Stimulated activated CD8-positive, alpha-beta memory T cell treated with anti-CD3 and anti-CD28 coated beads, Interleukin-15, amount 100 ng/mL, for 1 hour (primary cell): ENCODE results near the gene NTM.
"Not testable (repeated sequence)": the region's sequence is repeated elsewhere in the genome, so short reads cannot be mapped to it uniquely, and the experiment has no call there.

Experiments
- DNase-seq: peaks from one replicate; pipeline ENCODE4 v3.0.0-alpha.2; 2020; ENCODE audit warnings: low read depth

NTM gene

DNA sequence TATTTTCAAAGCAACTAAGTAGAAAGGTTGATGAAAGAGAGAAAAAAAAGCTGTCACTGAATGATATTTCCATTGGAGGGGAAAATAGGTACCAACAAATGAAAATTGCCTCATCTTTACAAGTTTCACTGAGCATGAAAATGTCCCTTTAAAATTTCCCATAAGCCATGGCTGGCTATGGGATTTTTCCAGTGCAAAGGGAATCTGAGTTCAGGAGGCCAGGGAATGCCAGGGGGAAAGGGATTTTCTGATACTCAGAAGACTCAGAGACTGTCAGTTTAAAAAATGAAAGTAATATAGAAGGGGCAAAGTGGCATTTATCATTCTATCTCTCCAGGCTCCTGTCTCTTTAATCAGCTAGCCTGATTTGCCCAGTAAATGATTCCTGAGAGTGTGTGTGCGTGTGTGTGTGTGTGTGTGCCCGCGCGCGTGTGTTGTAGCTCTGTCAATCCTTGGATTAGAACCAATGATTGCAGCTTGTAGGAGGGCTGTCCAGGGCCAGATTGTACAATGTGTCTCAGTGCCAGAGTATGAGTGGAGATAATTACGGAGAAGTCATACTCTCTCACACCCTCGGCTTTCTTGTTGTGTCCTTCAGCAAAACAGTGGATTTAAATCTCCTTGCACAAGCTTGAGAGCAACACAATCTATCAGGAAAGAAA, at the start of gene NTM:
TSS of gene NTM (plus strand) at position 526 of the 662 bp plus-strand sequence.
- DNase-seq = no peak

DNA sequence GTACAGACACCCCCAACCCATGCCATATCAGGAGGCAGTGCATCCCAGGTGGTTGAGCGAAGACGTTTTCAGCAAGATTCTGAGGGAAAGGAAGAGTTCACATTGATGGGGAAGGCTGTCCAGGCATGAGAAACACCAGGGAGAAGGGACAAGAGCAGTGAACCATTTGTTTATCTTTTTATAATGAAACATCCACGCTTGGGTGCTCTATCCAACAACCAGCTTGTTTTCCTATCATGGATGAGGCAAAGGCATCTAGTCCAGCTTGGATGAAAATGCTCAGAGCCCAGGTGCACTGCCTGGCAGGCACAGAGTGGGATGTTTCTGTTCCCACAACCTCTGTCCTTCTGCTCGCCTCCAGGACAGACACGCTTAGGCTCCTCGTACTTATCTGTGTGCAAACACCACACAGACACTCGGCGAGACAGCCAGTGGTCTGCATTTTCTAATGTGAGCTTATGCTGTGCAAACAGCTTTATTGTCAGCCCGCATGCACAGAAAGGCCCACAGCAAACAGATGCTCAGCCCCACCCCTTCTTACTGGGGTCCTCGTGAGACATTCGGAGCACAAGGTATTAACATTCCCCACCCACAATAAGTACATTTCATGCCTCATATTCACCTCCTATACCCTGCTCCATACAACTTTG, 45.4 kb upstream of the NTM start:
- no peak for DNase-seq

DNA sequence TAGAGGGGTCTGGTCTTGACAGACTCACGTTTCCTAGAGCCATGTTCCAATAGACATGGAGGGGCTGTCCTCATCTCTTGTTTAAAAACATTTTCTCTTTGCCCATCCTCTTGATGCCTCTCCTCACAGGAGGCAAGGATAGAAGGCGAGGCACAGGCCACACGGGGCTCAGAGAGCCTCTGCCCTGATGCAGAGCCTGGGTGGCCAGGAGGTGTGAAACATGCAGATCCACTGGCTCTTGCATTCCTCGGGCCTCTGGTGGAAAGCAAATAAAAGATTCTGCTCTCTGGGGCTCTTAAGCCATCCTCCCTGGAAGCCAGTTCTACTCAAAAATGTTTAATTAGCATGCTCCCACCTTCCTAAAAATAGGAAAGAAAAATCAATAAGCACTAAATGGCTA, 43.6 kb upstream of the NTM start:
- no peak for DNase-seq

- DNase-seq = no peak
These were observed 43.0 kb upstream of the NTM start for GRCh38 chr11:131327421-131327820.

DNA sequence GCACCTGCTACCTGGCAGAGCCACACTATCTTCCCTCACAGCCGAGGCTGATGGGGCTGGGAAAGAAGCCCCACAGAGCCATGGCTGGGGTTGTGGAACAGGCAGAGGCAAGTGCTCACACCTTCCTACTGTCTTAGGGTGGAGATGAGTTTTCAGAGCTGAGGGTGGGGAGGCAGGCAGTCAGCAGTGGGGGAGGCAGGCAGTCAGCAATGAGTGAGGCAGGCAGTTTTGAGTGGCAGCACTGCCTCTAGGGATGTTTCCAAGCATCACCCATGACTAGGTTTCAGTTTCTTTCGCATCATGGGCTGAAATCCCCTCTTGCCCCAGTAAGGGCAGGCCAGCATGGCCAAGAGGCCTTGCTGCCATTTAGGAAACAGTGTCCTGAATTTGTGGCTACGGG, 41.6 kb upstream of the NTM start:
- no peak for DNase-seq

GRCh38 chr11:131331010-131331409, 39.4 kb upstream of the NTM start:
- no peak for DNase-seq

GRCh38 chr11:131331546-131331945, 38.9 kb upstream of the NTM start:
- DNase-seq = no peak

- no peak for DNase-seq
These were observed 35.8 kb upstream of the NTM start for GRCh38 chr11:131334601-131335000.

DNA sequence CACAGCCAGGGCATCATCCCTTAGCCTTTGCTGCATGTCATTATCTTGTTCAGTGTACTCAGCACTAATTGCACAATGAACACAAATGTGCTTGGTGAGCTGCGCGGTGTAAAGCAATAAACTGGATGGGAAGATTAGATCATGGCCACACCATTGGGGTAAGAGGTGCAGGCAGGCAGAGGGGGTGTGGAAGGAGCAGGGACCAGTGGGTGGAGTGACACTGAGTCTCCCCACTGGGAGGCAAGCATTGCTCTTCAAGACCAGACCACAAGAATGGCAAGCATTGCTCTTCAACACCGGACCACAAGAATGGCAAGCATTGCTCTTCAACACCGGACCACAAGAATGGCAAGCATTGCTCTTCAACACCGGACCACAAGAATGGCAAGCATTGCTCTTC, 28.5 kb upstream of the NTM start:
- not testable (repeated sequence) for DNase-seq

DNA sequence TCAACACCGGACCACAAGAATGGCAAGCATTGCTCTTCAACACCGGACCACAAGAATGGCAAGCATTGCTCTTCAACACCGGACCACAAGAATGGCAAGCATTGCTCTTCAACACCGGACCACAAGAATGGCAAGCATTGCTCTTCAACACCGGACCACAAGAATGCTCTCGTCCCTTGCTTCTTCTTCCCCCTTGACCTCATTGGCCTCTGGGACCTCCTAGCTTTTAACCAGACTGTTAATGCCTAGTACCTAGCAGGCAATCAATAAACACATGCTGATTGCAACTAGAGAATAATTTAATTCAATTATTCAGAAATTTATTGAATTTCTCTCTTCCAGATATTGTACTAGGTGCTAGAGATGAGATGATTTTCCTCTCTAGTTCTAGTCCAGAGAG, 28.0 kb upstream of the NTM start:
- DNase-seq = not testable (repeated sequence)

DNA sequence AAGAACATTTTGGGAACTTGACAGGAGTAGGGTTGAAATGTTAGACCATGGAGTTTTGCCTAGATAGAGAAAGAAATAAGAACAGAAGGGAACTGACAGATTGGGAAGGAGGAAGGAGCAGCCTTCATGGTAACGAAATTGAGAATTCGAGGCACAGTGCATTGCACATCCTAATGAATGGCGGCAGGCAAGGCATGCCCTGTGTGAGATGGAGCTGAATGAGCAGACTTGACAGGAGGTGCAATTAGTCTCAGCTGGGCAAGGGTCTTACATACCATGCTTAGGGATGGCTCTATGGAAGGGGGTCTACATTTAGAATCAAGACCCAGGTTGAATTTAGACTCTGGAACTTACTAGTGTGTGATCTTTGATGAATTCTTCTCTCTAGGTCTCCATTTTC, 25.0 kb upstream of the NTM start:
- no peak for DNase-seq

DNA sequence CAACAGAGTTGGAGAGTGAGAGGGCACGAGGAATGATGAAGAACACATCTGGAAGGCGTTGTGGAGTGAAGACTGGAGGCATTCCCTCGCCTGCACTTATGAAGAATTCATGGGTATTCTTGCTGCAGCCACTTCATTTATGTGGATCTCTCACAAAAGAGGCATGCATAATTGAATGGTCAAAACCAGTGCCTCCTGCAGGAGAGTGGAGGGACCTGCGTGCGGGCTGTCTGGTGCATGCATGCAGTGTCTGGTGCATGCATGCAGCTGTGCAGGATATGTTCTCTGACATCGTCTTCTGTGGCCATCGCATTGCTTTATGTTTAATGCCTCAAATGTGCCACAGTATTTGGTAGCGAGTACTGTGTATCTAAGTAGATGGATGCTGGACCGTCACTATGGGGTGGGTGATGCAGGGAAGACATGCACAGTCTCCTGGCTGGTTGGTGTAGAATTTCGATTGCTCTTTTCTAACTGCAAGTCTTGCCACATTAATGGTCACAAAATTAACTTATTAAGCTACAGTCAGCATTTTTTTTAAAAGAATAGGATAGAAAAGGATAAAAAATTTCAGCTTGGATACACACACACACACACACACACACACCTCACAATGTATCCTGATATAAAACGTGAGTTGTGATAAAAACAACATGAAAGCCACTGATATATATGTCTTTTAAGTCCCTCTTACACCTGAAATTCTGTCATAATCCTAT, 20.9 kb upstream of the NTM start:
- no peak for DNase-seq

GRCh38 chr11:131350872-131351271, 19.5 kb upstream of the NTM start:
- DNase-seq = no peak

DNA sequence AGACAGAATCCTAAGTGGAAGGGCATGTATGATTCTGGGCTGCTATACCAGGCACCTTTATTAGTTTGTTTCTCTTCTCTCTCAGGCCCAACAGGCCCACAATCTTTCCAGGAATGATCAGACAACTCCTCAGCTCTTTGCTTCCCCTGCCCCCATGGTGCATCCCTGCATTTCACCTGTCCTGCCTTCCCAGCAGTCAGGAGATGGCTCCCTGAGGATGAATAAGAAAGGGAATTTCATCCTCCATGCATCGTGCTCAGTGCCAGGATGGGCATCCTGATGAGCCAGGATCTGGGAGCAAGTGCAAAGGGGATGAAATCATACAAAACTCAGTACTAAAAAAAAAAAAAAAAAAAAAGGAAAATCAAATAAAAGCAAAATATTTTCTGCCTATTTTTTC, 18.6 kb upstream of the NTM start:
- DNase-seq = no peak

- no peak for DNase-seq
These were observed 16.6 kb upstream of the NTM start for GRCh38 chr11:131353766-131354165.

- no peak for DNase-seq
These were observed 16.1 kb upstream of the NTM start for GRCh38 chr11:131354251-131354701.

GRCh38 chr11:131356206-131356605, 14.2 kb upstream of the NTM start:
- DNase-seq = no peak

GRCh38 chr11:131365329-131365930, 5.0 kb upstream of the NTM start:
- DNase-seq = no peak

DNA sequence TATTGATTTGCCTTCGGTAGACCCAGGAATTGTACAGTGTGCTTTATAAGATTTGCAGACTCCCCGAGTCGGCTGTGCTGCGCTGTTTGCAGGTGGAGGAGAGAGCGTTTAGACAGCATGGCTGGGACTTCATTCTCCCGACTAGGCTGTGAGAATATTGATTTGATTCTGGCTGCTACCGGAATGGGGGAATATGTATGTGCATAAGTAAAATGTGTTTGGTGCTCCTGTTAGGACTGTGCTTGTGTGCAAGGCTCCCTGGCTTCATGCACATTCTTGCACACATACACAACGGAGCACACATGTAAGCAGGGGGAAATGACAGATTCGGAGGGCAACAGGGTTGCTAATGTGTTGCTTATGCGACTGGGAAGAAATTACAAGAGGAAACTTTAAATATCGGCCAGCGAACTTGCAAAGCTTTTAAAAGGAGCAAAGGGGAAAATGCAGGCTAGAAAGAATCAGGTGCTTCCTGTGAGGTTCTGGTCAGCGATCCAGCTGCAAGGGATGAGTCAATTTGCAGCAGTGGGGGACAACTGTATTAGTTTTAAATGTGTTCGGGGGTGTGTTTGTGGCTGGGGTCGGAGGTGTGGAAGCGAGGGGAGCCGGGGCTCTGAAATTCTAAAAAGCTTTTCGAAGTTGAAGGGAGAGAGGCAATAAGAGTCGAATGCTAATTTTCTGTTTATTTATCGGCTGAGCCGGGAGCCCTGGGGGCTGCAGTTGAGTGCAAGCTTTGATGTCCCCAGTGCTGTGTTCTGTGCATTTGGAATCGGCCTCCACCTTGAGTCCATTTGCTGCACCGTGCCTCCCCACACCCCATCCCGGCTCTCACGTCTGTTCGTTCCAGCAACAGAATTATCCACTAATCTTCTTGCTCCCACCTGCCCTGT, 731 bp downstream of the NTM start:
- no peak for DNase-seq

DNA sequence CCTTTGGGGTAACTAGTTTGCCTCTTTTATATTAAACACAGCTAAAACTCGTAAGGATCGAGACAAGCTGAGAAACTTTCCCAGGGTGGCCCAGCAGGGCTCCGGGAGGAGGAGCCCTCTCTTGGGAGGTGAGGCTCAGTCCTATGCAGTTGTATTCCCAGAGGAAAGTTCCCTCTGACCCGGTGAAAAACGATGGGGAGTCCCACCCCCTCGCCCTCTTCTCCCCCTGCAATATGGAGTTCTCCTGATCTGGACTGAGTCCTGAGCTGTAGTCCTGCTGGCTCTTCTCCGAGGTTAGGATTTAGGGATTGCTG, 1.3 kb downstream of the NTM start:
- no peak for DNase-seq

GRCh38 chr11:131372234-131372962, 2.0 kb downstream of the NTM start:
- DNase-seq = no peak
